Epidermal melanocyte (primary cell): ENCODE results near the gene POLQ.
"Not testable (repeated sequence)": the region's sequence is repeated elsewhere in the genome, so short reads cannot be mapped to it uniquely, and the experiment has no call there.

Source experiments
- DNase-seq: peaks from one replicate; pipeline ENCODE4 v3.0.0; 2011; ENCODE audit warnings: low spot score; ENCODE audit not compliant: insufficient read length

Gene POLQ

DNA sequence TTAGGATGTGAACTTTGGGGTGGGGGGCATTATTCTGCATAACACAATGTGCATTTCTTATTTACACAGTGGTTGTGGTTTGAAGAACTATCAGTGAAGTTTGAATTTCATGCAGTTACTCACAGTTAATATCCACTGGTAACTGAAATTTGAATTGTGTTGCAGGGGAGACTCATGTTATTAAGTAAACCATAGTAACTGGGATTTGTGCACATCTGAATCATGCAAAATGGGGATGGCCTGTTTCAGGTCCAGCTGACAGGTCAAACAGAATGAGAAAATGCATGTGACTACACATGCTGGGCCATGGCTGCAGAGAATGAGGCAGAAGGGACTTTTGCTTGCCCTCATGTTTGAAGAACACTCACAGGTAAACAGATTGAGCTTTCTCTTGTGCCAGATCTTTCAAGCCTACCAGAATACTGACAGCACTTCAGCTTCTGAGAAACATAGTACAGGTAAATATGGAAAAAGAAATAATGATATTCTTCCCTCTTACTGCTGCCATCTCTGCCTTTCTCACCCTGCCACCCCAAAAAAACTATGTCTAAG is 115.0 kb downstream of the POLQ start:
- DNase-seq: no peak

DNA sequence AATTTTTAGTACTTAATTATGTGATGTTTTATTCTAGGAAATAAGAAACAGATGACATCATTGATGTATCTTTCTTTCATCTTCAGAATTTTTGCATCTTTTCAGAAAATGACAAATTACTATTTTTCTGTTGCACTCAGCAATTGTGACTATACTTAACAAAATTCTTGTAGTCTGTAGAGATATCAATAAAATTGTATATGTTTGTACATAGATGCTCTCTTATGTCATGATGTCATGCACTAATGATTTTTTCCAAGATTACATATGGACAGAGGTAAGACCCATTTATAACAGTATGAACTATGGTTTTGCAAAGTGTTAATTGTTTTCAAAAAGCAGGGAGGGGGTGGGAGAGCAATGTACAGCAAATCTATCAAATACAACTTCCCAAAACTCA is 121.2 kb downstream of the POLQ start:
- no peak for DNase-seq

DNA sequence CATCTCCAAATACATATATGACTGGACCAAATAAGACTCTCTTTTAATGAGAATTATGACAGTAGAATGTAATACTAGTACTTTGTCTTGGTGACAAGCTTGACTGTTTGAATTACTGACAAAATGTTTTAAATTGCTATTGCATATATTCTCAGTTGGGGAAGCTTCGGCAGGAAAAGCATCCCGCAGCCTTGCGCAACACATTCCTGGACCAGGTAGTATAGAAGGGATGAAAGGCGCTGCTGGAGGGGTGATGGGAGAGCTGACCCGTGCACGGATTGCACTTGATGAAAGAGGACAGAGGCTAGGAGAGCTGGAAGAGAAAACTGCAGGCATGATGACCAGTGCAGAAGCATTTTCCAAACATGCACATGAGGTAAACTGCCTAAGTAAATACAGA is 127.6 kb downstream of the POLQ start:
- DNase-seq: no peak

DNA sequence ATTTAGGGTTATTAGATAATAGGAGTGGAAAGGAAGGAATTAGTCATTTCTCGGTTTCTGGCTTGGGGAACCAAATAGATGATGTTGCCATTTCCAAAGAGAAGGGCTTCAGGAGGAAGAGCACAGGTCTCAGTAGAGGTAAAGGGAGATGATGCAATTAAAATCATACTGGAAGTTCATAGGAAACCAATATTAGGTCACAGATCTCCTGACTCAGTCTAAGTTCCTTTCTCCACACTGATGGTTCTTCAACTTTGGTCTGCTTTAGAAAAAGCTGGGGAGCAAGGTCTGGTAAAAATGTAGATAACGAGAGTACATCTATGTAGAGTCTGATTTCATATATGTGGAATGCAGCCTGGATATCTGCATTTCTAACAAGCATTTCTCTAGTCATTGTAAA is 130.9 kb downstream of the POLQ start:
- DNase-seq: no peak

DNA sequence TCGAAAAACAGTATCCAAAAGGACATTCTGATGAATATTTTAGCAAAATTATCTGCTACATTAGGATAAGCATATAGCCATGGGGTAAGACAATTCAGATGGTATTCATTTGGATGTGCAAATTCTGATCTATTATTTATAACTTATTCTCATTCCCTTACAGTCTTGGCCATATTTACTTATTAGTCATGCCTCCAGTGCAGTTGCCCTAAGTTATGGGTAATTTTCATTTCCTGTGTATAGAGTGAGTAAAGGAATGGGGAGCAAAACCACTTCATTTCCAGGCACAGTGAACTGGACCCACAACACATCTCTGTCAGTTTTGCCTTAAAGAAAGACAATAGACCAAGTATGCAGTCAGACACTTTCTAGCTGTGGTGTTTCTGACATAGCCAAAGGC is 134.3 kb downstream of the POLQ start:
- no peak for DNase-seq

DNA sequence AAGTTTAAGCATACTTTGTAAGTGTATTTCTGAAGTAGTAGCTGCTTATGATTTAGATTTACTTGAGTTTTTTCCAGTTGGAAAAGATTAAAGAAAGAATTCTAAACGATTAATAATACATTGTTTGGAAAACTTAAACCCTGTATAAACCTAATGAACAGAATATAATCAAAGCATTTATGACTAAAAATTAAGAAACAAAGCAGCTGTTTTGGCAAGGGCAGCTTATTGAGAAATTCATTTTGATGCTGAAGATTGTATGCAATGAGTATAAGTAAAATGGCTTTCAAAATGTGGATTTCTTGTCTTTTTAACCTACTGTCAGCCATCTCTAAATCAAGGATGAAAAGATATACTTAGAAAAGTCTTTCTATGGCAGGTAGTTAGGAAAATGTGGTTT is 140.2 kb downstream of the POLQ start:
- DNase-seq: no peak

DNA sequence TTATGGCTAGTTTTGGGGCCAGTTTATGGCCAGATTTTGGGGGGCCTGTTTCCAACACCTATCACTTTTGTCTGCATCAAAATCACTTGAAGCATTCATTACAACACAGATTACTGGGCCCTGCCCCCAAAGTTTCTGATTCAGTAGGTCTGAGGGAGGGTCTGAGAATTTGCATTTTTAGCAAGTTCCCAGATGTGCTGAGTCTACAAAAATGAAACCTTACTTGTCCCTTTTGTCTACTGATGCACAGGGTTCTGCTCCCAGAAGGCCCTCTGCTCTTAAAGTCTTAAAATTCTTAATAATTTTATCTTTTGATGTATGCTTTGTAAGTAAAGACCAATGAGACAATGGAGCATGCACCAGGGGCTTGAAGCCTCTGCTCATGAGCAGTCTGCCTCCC is 146.0 kb downstream of the POLQ start:
- no peak for DNase-seq

DNA sequence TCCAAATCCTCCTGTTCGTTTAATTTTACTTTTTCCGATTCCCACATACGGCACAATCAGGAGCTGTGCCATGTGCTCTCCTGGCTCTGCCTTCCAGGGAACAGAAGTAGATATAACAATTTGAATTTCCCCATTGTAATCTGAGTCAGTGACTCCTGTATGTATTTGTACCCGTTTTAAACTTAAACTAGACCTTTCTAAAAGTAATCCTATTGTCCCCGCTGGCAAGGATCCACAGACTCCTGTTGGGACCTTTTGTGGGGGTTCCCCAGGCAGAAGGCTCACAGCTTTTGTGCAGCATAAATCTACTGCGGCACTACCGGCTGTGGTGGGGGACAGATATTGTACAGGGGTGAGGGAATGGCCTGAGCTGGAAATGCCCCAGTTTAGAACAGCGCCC is 147.7 kb downstream of the POLQ start:
- not testable (repeated sequence) for DNase-seq

DNA sequence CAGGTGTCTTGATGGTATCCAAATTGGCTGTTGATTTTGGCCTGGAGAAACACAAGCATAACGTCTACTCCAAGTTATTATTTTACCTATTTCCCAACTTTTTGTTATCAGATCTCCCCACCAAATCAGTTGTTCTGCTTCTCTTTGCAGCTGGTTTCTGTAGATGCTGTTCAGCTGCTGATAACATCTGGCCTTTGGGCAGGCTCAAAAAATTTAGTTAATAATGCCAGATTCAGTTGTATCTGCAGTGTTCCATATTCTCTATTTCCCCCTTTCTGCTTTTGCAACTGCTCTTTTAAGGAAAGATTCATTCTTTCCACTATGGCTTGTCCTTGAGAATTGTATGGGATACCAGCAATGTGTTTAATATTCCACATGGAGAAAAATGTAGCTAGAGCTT is 149.8 kb downstream of the POLQ start:
- DNase-seq: not testable (repeated sequence)

DNA sequence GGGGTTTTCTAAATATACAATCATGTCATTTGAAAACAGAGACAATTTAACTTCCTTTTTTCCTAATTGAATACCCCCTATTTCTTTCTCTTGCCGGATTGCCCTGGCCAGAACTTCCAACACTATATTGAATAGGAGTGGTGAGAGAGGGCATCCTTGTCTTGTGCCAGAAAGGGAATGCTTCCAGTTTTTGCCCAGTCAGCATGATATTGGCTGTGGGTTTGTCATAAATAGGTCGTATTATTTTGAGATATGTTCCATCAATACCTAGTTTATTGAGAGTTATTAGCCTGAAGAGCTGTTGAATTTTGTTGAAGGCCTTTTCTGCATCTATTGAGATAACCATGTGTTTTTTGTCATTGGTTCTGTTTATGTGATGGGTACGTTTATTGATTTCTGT is 157.5 kb downstream of the POLQ start:
- not testable (repeated sequence) for DNase-seq
